Activated CD4-positive, alpha-beta memory T cell treated with anti-CD3 and anti-CD28 coated beads for 36 hours (primary cell): ENCODE data around the gene AKAP8L. TPM values are rescaled to one million over a fixed set of nuclear protein-coding genes. Genes with fewer than 3 reads are reported as not detected.

Experiments
- CTCF ChIA-PET: fragments of 350-600 bp; sonication (Branson Sonifier 250); formaldehyde crosslinking; loops from one replicate; lab custom pipeline; 2021; ENCODE audit warnings: antibody characterized with exemption, inconsistent platforms; lab: Charles Lee
- POLR2A ChIA-PET: fragments of 350-600 bp; sonication (Branson Sonifier 250); formaldehyde crosslinking; loops from one replicate; lab custom pipeline; 2021; ENCODE audit warnings: antibody characterized with exemption; lab: Charles Lee
- DNase-seq: peaks from one replicate; pipeline ENCODE4 v3.0.0-alpha.2; 2020
- H3K27ac Mint-ChIP-seq: one replicate; pipeline ENCODE4 v1.8.0; 2021; ENCODE audit warnings: mixed read lengths
- H3K27me3 Mint-ChIP-seq: one replicate; pipeline ENCODE4 v1.8.0; 2021; ENCODE audit warnings: mixed read lengths
- H3K36me3 Mint-ChIP-seq: one replicate; pipeline ENCODE4 v1.8.0; 2021; ENCODE audit warnings: mixed read lengths
- H3K4me1 Mint-ChIP-seq: one replicate; pipeline ENCODE4 v1.8.0; 2021; ENCODE audit warnings: low read depth, mixed read lengths
- H3K4me3 Mint-ChIP-seq: one replicate; pipeline ENCODE4 v1.8.0; 2021; ENCODE audit warnings: mild to moderate bottlenecking, mixed read lengths
- H3K9me3 Mint-ChIP-seq: one replicate; pipeline ENCODE4 v1.8.0; 2021; ENCODE audit warnings: mixed read lengths
- intact Hi-C: fragments of 100-400 bp; cut with micrococcal nuclease; formaldehyde crosslinking; loops from one replicate; pipeline ENCODE4 v1.15.1; 2023
- total RNA-seq, 2 experiments: library from RNA; stranded (reverse); gene quantifications; one replicate each; pipeline ENCODE4 v1.2.3, GENCODE V29; 2021

AKAP8L gene
- total RNA-seq, 2 experiments from 2014 or later, result 94.2 to 100 TPM

GRCh38 chr19:15429825-15430467 is 11.2 kb upstream of the AKAP8L start:
- intact Hi-C loops, result no loop called here
- POLR2A ChIA-PET, result interaction anchor here (1.2 to 1.3 kb wide), 2 partner anchors 11 to 50 kb away, joined by 3 to 5 read pairs; partner anchors contain the start of genes AKAP8 and AKAP8L
- Mint-ChIP-seq H3K27ac (no peak overlapping the region), H3K4me1 (peaks cover 35% of the 10 kb centered on the region), H3K4me3 (no peak overlapping the region), H3K36me3 (peaks cover 25% of the 10 kb centered on the region), H3K27me3 (no peaks in the 10 kb centered on the region), H3K9me3 (no peaks in the 10 kb centered on the region)
- no peak for DNase-seq
- CTCF ChIA-PET, result interaction anchor here (0.7 to 5.1 kb wide), 3 partner anchors 10 to 125 kb away, joined by 3 to 26 read pairs (median 24); partner anchors contain the start of gene AKAP8L

GRCh38 chr19:15428956-15429824 is 10.4 kb upstream of the AKAP8L start:
- Mint-ChIP-seq H3K27me3 (no peaks in the 10 kb centered on the region), H3K4me3 (no peak overlapping the region), H3K36me3 (peaks cover 27% of the 10 kb centered on the region), H3K9me3 (no peaks in the 10 kb centered on the region), H3K27ac (no peak overlapping the region), H3K4me1 (peaks cover 35% of the 10 kb centered on the region)
- intact Hi-C loops, result no loop called here
- ChIA-PET CTCF (interaction anchor here (4.0 kb wide), 1 partner anchor 10 kb away, joined by 24 read pairs; the partner anchor contains the start of gene AKAP8L), POLR2A (no interaction called here)
- no peak for DNase-seq

- DNase-seq, result no peak
- H3K27ac Mint-ChIP-seq, result no peak overlapping the region
- ChIA-PET POLR2A (no interaction called here), CTCF (interaction anchor here (4.0 kb wide), 1 partner anchor 8 kb away, joined by 24 read pairs; the partner anchor contains the start of gene AKAP8L)
- peaks cover 29% of the 10 kb centered on the region for H3K4me1 Mint-ChIP-seq
- peaks cover 35% of the 10 kb centered on the region for H3K36me3 Mint-ChIP-seq
- intact Hi-C loops, result no loop called here
- no peaks in the 10 kb centered on the region for H3K27me3 Mint-ChIP-seq
- H3K9me3 Mint-ChIP-seq, result peaks cover 4% of the 10 kb centered on the region
- H3K4me3 Mint-ChIP-seq, result no peak overlapping the region
Measured at GRCh38 chr19:15427991-15428471, 9.2 kb upstream of the AKAP8L start.

GRCh38 chr19:15427350-15427700 is 8.5 kb upstream of the AKAP8L start:
- Mint-ChIP-seq H3K36me3 (peaks cover 43% of the 10 kb centered on the region), H3K4me1 (peaks cover 27% of the 10 kb centered on the region), H3K4me3 (no peak overlapping the region), H3K9me3 (peaks cover 4% of the 10 kb centered on the region), H3K27ac (no peak overlapping the region), H3K27me3 (no peaks in the 10 kb centered on the region)
- intact Hi-C loops, result no loop called here
- ChIA-PET CTCF (no interaction called here), POLR2A (no interaction called here)
- no peak for DNase-seq

- CTCF ChIA-PET, result no interaction called here
- Mint-ChIP-seq H3K36me3 (peaks cover 42% of the 10 kb centered on the region), H3K4me3 (no peak overlapping the region), H3K4me1 (peaks cover 25% of the 10 kb centered on the region), H3K27me3 (no peaks in the 10 kb centered on the region), H3K27ac (no peak overlapping the region), H3K9me3 (peaks cover 4% of the 10 kb centered on the region)
- POLR2A ChIA-PET, result no interaction called here
- intact Hi-C loops, result no loop called here
- no peak for DNase-seq
Measured at GRCh38 chr19:15426485-15427349, 7.9 kb upstream of the AKAP8L start.

- ChIA-PET CTCF (no interaction called here), POLR2A (interaction anchor here (1.1 kb wide), 1 partner anchor 46 kb away, joined by 4 read pairs; the partner anchor contains the start of gene AKAP8)
- intact Hi-C loops, result no loop called here
- Mint-ChIP-seq H3K36me3 (peaks cover 40% of the 10 kb centered on the region), H3K4me1 (peaks cover 12% of the 10 kb centered on the region), H3K4me3 (no peak overlapping the region), H3K27me3 (no peaks in the 10 kb centered on the region), H3K9me3 (peaks cover 4% of the 10 kb centered on the region), H3K27ac (no peak overlapping the region)
- no peak for DNase-seq
Measured at GRCh38 chr19:15425321-15425950, 6.6 kb upstream of the AKAP8L start.

- peaks cover 4% of the 10 kb centered on the region for H3K9me3 Mint-ChIP-seq
- intact Hi-C loops, result no loop called here
- no peak overlapping the region for H3K27ac Mint-ChIP-seq
- peaks cover 40% of the 10 kb centered on the region for H3K36me3 Mint-ChIP-seq
- no peak for DNase-seq
- ChIA-PET POLR2A (interaction anchor here (0.7 to 1.1 kb wide), 2 partner anchors 46 to 131 kb away, joined by 4 to 5 read pairs; partner anchors contain the start of gene AKAP8), CTCF (no interaction called here)
- no peaks in the 10 kb centered on the region for H3K27me3 Mint-ChIP-seq
- H3K4me1 Mint-ChIP-seq, result peaks cover 11% of the 10 kb centered on the region
- H3K4me3 Mint-ChIP-seq, result no peak overlapping the region
Measured at GRCh38 chr19:15424692-15425272, 6.0 kb upstream of the AKAP8L start.

- POLR2A ChIA-PET, result interaction anchor here (0.7 kb wide), 1 partner anchor 132 kb away, joined by 5 read pairs; no protein-coding TSS in a partner anchor
- intact Hi-C loops, result no loop called here
- H3K4me1 Mint-ChIP-seq, result peaks cover 17% of the 10 kb centered on the region
- CTCF ChIA-PET, result no interaction called here
- no peak for DNase-seq
- peaks cover 4% of the 10 kb centered on the region for H3K9me3 Mint-ChIP-seq
- no peaks in the 10 kb centered on the region for H3K27me3 Mint-ChIP-seq
- H3K4me3 Mint-ChIP-seq, result no peak overlapping the region
- H3K36me3 Mint-ChIP-seq, result peaks cover 40% of the 10 kb centered on the region
- H3K27ac Mint-ChIP-seq, result no peak overlapping the region
Measured at GRCh38 chr19:15424121-15424520, 5.3 kb upstream of the AKAP8L start.

- Mint-ChIP-seq H3K27ac (no peak overlapping the region), H3K36me3 (peaks cover 41% of the 10 kb centered on the region), H3K27me3 (no peaks in the 10 kb centered on the region), H3K4me1 (peaks cover 18% of the 10 kb centered on the region), H3K9me3 (peaks cover 4% of the 10 kb centered on the region), H3K4me3 (no peak overlapping the region)
- no peak for DNase-seq
- intact Hi-C loops, result no loop called here
- CTCF ChIA-PET, result no interaction called here
- POLR2A ChIA-PET, result no interaction called here
Measured at GRCh38 chr19:15423130-15423529, 4.3 kb upstream of the AKAP8L start.

- Mint-ChIP-seq H3K27me3 (no peaks in the 10 kb centered on the region), H3K36me3 (peaks cover 40% of the 10 kb centered on the region), H3K27ac (no peak overlapping the region), H3K4me3 (no peak overlapping the region), H3K4me1 (peaks cover 23% of the 10 kb centered on the region), H3K9me3 (peaks cover 4% of the 10 kb centered on the region)
- ChIA-PET POLR2A (no interaction called here), CTCF (interaction anchor here (1.8 to 7.4 kb wide), 2 partner anchors 44 to 133 kb away, joined by 7 to 225 read pairs; no protein-coding TSS in a partner anchor)
- intact Hi-C loops, result no loop called here
- no peak for DNase-seq
Measured at GRCh38 chr19:15422296-15423075, 3.7 kb upstream of the AKAP8L start.
